Retina (tissue), 1 donor: ENCODE data around the gene PKP4.
"Not testable (repeated sequence)": the region's sequence is repeated elsewhere in the genome, so short reads cannot be mapped to it uniquely, and the experiment has no call there.

Experiments
- DNase-seq: peaks from one replicate; pipeline ENCODE4 v3.0.0-alpha.2; 2016

Gene PKP4

GRCh38 chr2:158692372-158693103 lies 235.8 kb downstream of the PKP4 start:
- DNase-seq = no peak

GRCh38 chr2:158693476-158693875 lies 236.7 kb downstream of the PKP4 start:
- no peak for DNase-seq

GRCh38 chr2:158695305-158695704 lies 238.6 kb downstream of the PKP4 start:
- no peak for DNase-seq

GRCh38 chr2:158695744-158696143 lies 239.0 kb downstream of the PKP4 start:
- not testable (repeated sequence) for DNase-seq

- no peak for DNase-seq
These were observed 242.6 kb downstream of the PKP4 start for GRCh38 chr2:158699323-158699722.

- DNase-seq = peak; percentile 43
These were observed 244.3 kb downstream of the PKP4 start for GRCh38 chr2:158701101-158701500.

- no peak for DNase-seq
These were observed 246.0 kb downstream of the PKP4 start for GRCh38 chr2:158702740-158703139.

GRCh38 chr2:158704724-158705465 lies 248.1 kb downstream of the PKP4 start:
- DNase-seq = not testable (repeated sequence)

- DNase-seq = no peak
These were observed 256.2 kb downstream of the PKP4 start for GRCh38 chr2:158712791-158713522.

- DNase-seq = no peak
These were observed 256.9 kb downstream of the PKP4 start for GRCh38 chr2:158713523-158714138.

- no peak for DNase-seq
These were observed 257.7 kb downstream of the PKP4 start for GRCh38 chr2:158714420-158714819.

GRCh38 chr2:158715357-158715756 lies 258.6 kb downstream of the PKP4 start:
- no peak for DNase-seq

GRCh38 chr2:158716121-158716791 lies 259.5 kb downstream of the PKP4 start:
- no peak for DNase-seq

- no peak for DNase-seq
These were observed 260.2 kb downstream of the PKP4 start for GRCh38 chr2:158716921-158717320.

- DNase-seq = no peak
These were observed 260.8 kb downstream of the PKP4 start for GRCh38 chr2:158717366-158718195.

GRCh38 chr2:158718196-158718585 lies 261.4 kb downstream of the PKP4 start:
- DNase-seq = no peak

- no peak for DNase-seq
These were observed 262.1 kb downstream of the PKP4 start for GRCh38 chr2:158718851-158719250.

GRCh38 chr2:158719403-158719802 lies 262.7 kb downstream of the PKP4 start:
- DNase-seq = no peak

- no peak for DNase-seq
These were observed 265.7 kb downstream of the PKP4 start for GRCh38 chr2:158722266-158723105.

- no peak for DNase-seq
These were observed 266.6 kb downstream of the PKP4 start for GRCh38 chr2:158723181-158723838.
